ENCODE data around the gene SPATA22.

- TF ChIP-seq ZBTB33 (CRISPR knock-in tag; IDR thresholded peaks at IDR 0.05), result no peak
- TF ChIP-seq DNMT1 (IDR thresholded peaks at IDR 0.05), result no peak
- TF ChIP-seq, protein P1, sequence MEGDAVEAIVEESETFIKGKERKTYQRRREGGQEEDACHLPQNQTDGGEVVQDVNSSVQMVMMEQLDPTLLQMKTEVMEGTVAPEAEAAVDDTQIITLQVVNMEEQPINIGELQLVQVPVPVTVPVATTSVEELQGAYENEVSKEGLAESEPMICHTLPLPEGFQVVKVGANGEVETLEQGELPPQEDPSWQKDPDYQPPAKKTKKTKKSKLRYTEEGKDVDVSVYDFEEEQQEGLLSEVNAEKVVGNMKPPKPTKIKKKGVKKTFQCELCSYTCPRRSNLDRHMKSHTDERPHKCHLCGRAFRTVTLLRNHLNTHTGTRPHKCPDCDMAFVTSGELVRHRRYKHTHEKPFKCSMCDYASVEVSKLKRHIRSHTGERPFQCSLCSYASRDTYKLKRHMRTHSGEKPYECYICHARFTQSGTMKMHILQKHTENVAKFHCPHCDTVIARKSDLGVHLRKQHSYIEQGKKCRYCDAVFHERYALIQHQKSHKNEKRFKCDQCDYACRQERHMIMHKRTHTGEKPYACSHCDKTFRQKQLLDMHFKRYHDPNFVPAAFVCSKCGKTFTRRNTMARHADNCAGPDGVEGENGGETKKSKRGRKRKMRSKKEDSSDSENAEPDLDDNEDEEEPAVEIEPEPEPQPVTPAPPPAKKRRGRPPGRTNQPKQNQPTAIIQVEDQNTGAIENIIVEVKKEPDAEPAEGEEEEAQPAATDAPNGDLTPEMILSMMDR (IDR thresholded peaks at IDR 0.05 in 2 of 3, conservative IDR thresholded peaks at IDR 0.05 in 1 of 3; ENCODE audit: insufficient read depth in 2 of 3, low read depth in 1 of 3, low read length in 3 of 3), result no peak
- no peak for TF ChIP-seq POLR2AphosphoS2 (IDR thresholded peaks at IDR 0.05; ENCODE audit: low read length)
- TF ChIP-seq SP1 (CRISPR knock-in tag; IDR thresholded peaks at IDR 0.05), result no peak
- TF ChIP-seq, protein P2, sequence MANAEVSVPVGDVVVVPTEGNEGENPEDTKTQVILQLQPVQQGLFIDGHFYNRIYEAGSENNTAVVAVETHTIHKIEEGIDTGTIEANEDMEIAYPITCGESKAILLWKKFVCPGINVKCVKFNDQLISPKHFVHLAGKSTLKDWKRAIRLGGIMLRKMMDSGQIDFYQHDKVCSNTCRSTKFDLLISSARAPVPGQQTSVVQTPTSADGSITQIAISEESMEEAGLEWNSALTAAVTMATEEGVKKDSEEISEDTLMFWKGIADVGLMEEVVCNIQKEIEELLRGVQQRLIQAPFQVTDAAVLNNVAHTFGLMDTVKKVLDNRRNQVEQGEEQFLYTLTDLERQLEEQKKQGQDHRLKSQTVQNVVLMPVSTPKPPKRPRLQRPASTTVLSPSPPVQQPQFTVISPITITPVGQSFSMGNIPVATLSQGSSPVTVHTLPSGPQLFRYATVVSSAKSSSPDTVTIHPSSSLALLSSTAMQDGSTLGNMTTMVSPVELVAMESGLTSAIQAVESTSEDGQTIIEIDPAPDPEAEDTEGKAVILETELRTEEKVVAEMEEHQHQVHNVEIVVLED (CRISPR knock-in tag; IDR thresholded peaks at IDR 0.05), result no peak
- no peak for TF ChIP-seq BRF1 (IDR thresholded peaks at IDR 0.05; ENCODE audit: borderline replicate concordance, extremely low read depth, insufficient read length)
These were observed 23.5 kb downstream of the SPATA22 start for GRCh38 chr17:3448059-3448665.
